Effector memory CD4-positive, alpha-beta T cell (primary cell): ENCODE data around the gene EPHB3.

Experiments
- DNase-seq, 3 donors: peaks; one replicate each; pipeline ENCODE4 v3.0.0-alpha.2; 2020
- H3K27ac ChIP-seq: 2 replicates; pipeline ENCODE4 v1.7.0; 2013; ENCODE audit warnings: mild to moderate bottlenecking, low read length, moderate library complexity; ENCODE audit not compliant: insufficient read depth, poor library complexity, severe bottlenecking
- H3K27me3 ChIP-seq: replicated peaks from 2 replicates; pipeline ENCODE4 v1.7.0; 2013; ENCODE audit warnings: mild to moderate bottlenecking, low read length; ENCODE audit not compliant: insufficient read depth, control insufficient read depth, poor library complexity, severe bottlenecking
- H3K36me3 ChIP-seq: 2 replicates; pipeline ENCODE4 v1.7.0; 2013; ENCODE audit warnings: mild to moderate bottlenecking, low read length, moderate library complexity; ENCODE audit not compliant: control insufficient read depth, insufficient read depth
- H3K4me1 ChIP-seq: 2 replicates; pipeline ENCODE4 v1.7.0; 2013; ENCODE audit warnings: low read length, mild to moderate bottlenecking; ENCODE audit not compliant: control insufficient read depth, insufficient read depth, poor library complexity, severe bottlenecking
- H3K4me3 ChIP-seq: 2 replicates; pipeline ENCODE4 v1.7.0; 2013; ENCODE audit warnings: low read length, low read depth, mild to moderate bottlenecking; ENCODE audit not compliant: insufficient read depth, poor library complexity, severe bottlenecking
- H3K9me3 ChIP-seq: 2 replicates; pipeline ENCODE4 v1.7.0; 2013; ENCODE audit warnings: mild to moderate bottlenecking, low read length, moderate library complexity; ENCODE audit not compliant: control insufficient read depth

EPHB3 gene

GRCh38 chr3:184579513-184579912 lies 17.9 kb downstream of the EPHB3 start:
- Histone ChIP-seq H3K4me1 (peaks cover 4% of the 10 kb centered on the region), H3K4me3 (no peak overlapping the region), H3K27ac (no peak overlapping the region), H3K27me3 (peaks cover 4% of the 10 kb centered on the region), H3K9me3 (no peaks in the 10 kb centered on the region), H3K36me3 (no peaks in the 10 kb centered on the region)
- DNase-seq: no peak

GRCh38 chr3:184580376-184580775 lies 18.8 kb downstream of the EPHB3 start:
- no peaks in the 10 kb centered on the region for H3K36me3 ChIP-seq
- H3K4me1 ChIP-seq: peaks cover 4% of the 10 kb centered on the region
- H3K9me3 ChIP-seq: no peaks in the 10 kb centered on the region
- H3K4me3 ChIP-seq: no peak overlapping the region
- H3K27me3 ChIP-seq: peaks cover 4% of the 10 kb centered on the region
- DNase-seq: no peak
- no peak overlapping the region for H3K27ac ChIP-seq

- Histone ChIP-seq H3K27ac (no peak overlapping the region), H3K9me3 (no peaks in the 10 kb centered on the region), H3K36me3 (no peaks in the 10 kb centered on the region), H3K27me3 (peaks cover 4% of the 10 kb centered on the region), H3K4me3 (no peak overlapping the region), H3K4me1 (peaks cover 4% of the 10 kb centered on the region)
- no peak for DNase-seq
Observed at GRCh38 chr3:184581331-184581855, 19.8 kb downstream of the EPHB3 start.

GRCh38 chr3:184582646-184583577 lies 21.3 kb downstream of the EPHB3 start:
- Histone ChIP-seq H3K36me3 (no peaks in the 10 kb centered on the region), H3K4me1 (peaks cover 4% of the 10 kb centered on the region), H3K27ac (no peak overlapping the region), H3K4me3 (no peak overlapping the region), H3K27me3 (peaks cover 4% of the 10 kb centered on the region), H3K9me3 (no peaks in the 10 kb centered on the region)
- DNase-seq: no peak

- H3K27me3 ChIP-seq: peaks cover 4% of the 10 kb centered on the region
- H3K36me3 ChIP-seq: no peaks in the 10 kb centered on the region
- H3K27ac ChIP-seq: no peak overlapping the region
- DNase-seq: no peak
- peaks cover 4% of the 10 kb centered on the region for H3K4me1 ChIP-seq
- no peaks in the 10 kb centered on the region for H3K9me3 ChIP-seq
- H3K4me3 ChIP-seq: peak overlapping the region; percentile 5
Observed at GRCh38 chr3:184583578-184584451, 22.2 kb downstream of the EPHB3 start.

- Histone ChIP-seq H3K27me3 (peaks cover 4% of the 10 kb centered on the region), H3K36me3 (no peaks in the 10 kb centered on the region), H3K27ac (no peak overlapping the region), H3K4me1 (peaks cover 4% of the 10 kb centered on the region), H3K4me3 (no peak overlapping the region), H3K9me3 (no peaks in the 10 kb centered on the region)
- DNase-seq: no peak
Observed at GRCh38 chr3:184584464-184584891, 22.9 kb downstream of the EPHB3 start.

GRCh38 chr3:184585545-184585944 lies 24.0 kb downstream of the EPHB3 start:
- no peak overlapping the region for H3K4me3 ChIP-seq
- no peaks in the 10 kb centered on the region for H3K9me3 ChIP-seq
- no peak overlapping the region for H3K27ac ChIP-seq
- DNase-seq: no peak
- peaks cover 4% of the 10 kb centered on the region for H3K4me1 ChIP-seq
- no peaks in the 10 kb centered on the region for H3K36me3 ChIP-seq
- H3K27me3 ChIP-seq: peaks cover 4% of the 10 kb centered on the region

- no peaks in the 10 kb centered on the region for H3K9me3 ChIP-seq
- H3K27ac ChIP-seq: no peak overlapping the region
- no peak overlapping the region for H3K4me3 ChIP-seq
- H3K27me3 ChIP-seq: peaks cover 4% of the 10 kb centered on the region
- no peaks in the 10 kb centered on the region for H3K36me3 ChIP-seq
- peaks cover 4% of the 10 kb centered on the region for H3K4me1 ChIP-seq
- no peak for DNase-seq
Observed at GRCh38 chr3:184586851-184587250, 25.3 kb downstream of the EPHB3 start.

- Histone ChIP-seq H3K9me3 (no peaks in the 10 kb centered on the region), H3K27me3 (no peaks in the 10 kb centered on the region), H3K36me3 (no peaks in the 10 kb centered on the region), H3K27ac (no peak overlapping the region), H3K4me1 (no peaks in the 10 kb centered on the region), H3K4me3 (no peak overlapping the region)
- DNase-seq: no peak
Observed at GRCh38 chr3:184588776-184589175, 27.2 kb downstream of the EPHB3 start.
